Measurements from ENCODE around the gene NRXN3.

DNA sequence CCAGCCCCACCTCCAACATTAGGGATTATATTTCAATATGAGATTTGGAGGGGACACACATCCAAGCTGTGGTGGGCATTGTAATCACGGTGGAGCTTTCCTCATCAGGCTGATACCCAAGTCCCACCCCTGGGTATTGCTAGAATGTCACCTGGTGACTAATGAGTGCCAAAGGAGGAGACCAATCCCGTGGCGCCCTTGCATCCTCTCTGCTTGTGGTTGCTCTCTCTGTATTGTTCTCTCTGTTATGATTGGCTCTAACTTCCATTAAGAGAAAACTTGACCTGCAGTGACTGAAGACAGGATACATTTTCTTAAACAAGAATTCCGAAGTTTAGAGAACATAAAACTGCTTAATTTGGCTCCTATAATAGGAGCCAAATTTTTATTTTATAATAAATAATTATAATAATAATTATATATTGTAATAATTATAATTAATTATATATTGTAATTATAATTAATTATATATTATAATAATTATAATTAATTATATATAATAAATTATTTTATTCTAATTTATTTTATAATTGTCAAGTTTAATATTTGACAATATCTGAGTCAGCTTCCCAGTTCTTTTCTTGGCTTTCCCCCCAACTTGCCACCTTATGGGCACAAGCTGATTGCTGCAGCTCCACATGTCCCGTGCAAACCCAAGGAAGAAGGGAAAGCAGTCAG lies 1621.0 kb downstream of the NRXN3 start:
- no peak for TF ChIP-seq CTCF (IDR thresholded peaks at IDR 0.05; ENCODE audit: low read length)
- no peak for TF ChIP-seq EZH2 (IDR thresholded peaks at IDR 0.05; ENCODE audit: borderline replicate concordance, low read length)

Data from OCI-LY1 (cell line).